PC-9 (cell line): ENCODE data around the gene TBC1D5. TPM values are rescaled to one million over a fixed set of nuclear protein-coding genes. Genes with fewer than 3 reads are reported as not detected.
A peak's percentile ranks its signal among the peaks of the same experiment; 100 is the strongest.

Experiments used
- BruUV-seq: library from RNA; stranded (reverse); fragments of 400-500 nt; replicated peaks from 2 replicates; lab custom pipeline; 2021; lab: Mats Ljungman, UMichigan
- CTCF ChIA-PET: fragments of 300-600 bp; sonication (Branson Sonifier 250); formaldehyde crosslinking; loops from one replicate; lab custom pipeline; 2022; ENCODE audit warnings: antibody characterized with exemption; lab: Charles Lee
- POLR2A ChIA-PET: fragments of 300-600 bp; sonication (Branson Sonifier 250); formaldehyde crosslinking; loops from one replicate; lab custom pipeline; 2022; ENCODE audit warnings: antibody characterized with exemption; ENCODE audit not compliant: unreplicated experiment; lab: Charles Lee
- DNase-seq, 2 experiments: peaks; one replicate each; pipeline versions ENCODE4 v3.0.0 to v3.0.0-alpha.2; 2015 to 2022; ENCODE audit warnings: mixed read lengths in 1 of 2
- H2AFZ ChIP-seq: fragments of 200-600 bp; sonication (generic); 2 replicates; pipeline ENCODE4 v1.8.1; 2017; ENCODE audit warnings: antibody characterized with exemption
- H3F3A ChIP-seq: fragments of 200-600 bp; sonication (generic); 2 replicates; pipeline ENCODE4 v1.8.1; 2017; ENCODE audit warnings: antibody characterized with exemption, mild to moderate bottlenecking, low read depth; ENCODE audit not compliant: insufficient read depth
- H3K27ac ChIP-seq: fragments of 200-600 bp; sonication (generic); 2 replicates; pipeline ENCODE4 v1.6.1; 2016; ENCODE audit warnings: mixed run types
- H3K27me3 ChIP-seq: fragments of 200-600 bp; sonication (generic); 2 replicates; pipeline ENCODE4 v1.6.1; 2016; ENCODE audit warnings: low read depth, mixed run types; ENCODE audit not compliant: insufficient read depth
- H3K36me3 ChIP-seq: fragments of 200-600 bp; sonication (generic); 2 replicates; pipeline ENCODE4 v1.6.1; 2016; ENCODE audit warnings: low read depth, mixed run types
- H3K4me1 ChIP-seq: fragments of 200-600 bp; sonication (generic); replicated peaks from 2 replicates; pipeline ENCODE4 v1.6.1; 2016; ENCODE audit warnings: mixed run types; ENCODE audit not compliant: insufficient read depth
- H3K4me2 ChIP-seq: fragments of 200-600 bp; sonication (generic); 2 replicates; pipeline ENCODE4 v1.6.1; 2017; ENCODE audit warnings: mixed run types
- H3K4me3 ChIP-seq: fragments of 200-600 bp; sonication (generic); 2 replicates; pipeline ENCODE4 v1.6.1; 2016; ENCODE audit warnings: mixed run types
- H3K79me2 ChIP-seq: fragments of 200-600 bp; sonication (generic); 2 replicates; pipeline ENCODE4 v1.6.1; 2017; ENCODE audit warnings: low read depth, mixed run types
- H3K9me2 ChIP-seq: fragments of 200-600 bp; sonication (generic); 2 replicates; pipeline ENCODE4 v1.8.1; 2017; ENCODE audit warnings: mild to moderate bottlenecking; ENCODE audit not compliant: insufficient read depth
- H3K9me3 ChIP-seq: fragments of 200-600 bp; sonication (generic); 2 replicates; pipeline ENCODE4 v1.8.1; 2016; ENCODE audit warnings: low read depth; ENCODE audit not compliant: insufficient read depth
- H4K20me1 ChIP-seq: fragments of 200-600 bp; sonication (generic); 2 replicates; pipeline ENCODE4 v1.8.1; 2017; ENCODE audit not compliant: insufficient read depth
- CTCF ChIP-seq: fragments of 200-600 bp; sonication (generic); conservative IDR thresholded peaks from 2 replicates; pipeline ENCODE4 v1.6.1; 2017; ENCODE audit warnings: mixed run types, antibody characterized with exemption, mild to moderate bottlenecking, moderate library complexity
- EZH2 ChIP-seq: fragments of 200-600 bp; sonication (generic); IDR thresholded peaks from 2 replicates; pipeline ENCODE4 v1.8.0; 2017; ENCODE audit warnings: antibody characterized with exemption, low read depth
- intact Hi-C: fragments of 100-400 bp; cut with micrococcal nuclease; formaldehyde crosslinking; loops from one replicate; pipeline ENCODE4 v1.10.0; 2022; ENCODE audit not compliant: unreplicated experiment
- total RNA-seq: library from RNA; stranded (reverse); gene quantifications from 2 replicates; pipeline ENCODE4 v1.2.3, GENCODE V29; 2021

TBC1D5 gene
- total RNA-seq, 1 experiment from 2014 or later: 54.0 TPM

GRCh38 chr3:17259685-17260084 is 482.7 kb downstream of the TBC1D5 start:
- H3K27ac ChIP-seq: no peak overlapping the region
- DNase-seq: no peak
- no peaks in the 10 kb centered on the region for H4K20me1 ChIP-seq
- intact Hi-C loops: loop anchor here (5.0 kb wide), 3 partner anchors 153 to 1038 kb away; no protein-coding TSS in a partner anchor
- no peaks in the 10 kb centered on the region for H3K27me3 ChIP-seq
- peaks cover 3% of the 10 kb centered on the region for H3F3A ChIP-seq
- CTCF ChIA-PET: no interaction called here
- TF ChIP-seq EZH2: no peak
- H2AFZ ChIP-seq: no peak overlapping the region
- H3K79me2 ChIP-seq: no peaks in the 10 kb centered on the region
- POLR2A ChIA-PET: no interaction called here
- no TSS peak for BruUV-seq
- H3K4me3 ChIP-seq: no peak overlapping the region
- no peak overlapping the region for H3K4me2 ChIP-seq
- H3K9me3 ChIP-seq: no peaks in the 10 kb centered on the region
- no peaks in the 10 kb centered on the region for H3K4me1 ChIP-seq
- no peaks in the 10 kb centered on the region for H3K9me2 ChIP-seq
- H3K36me3 ChIP-seq: no peaks in the 10 kb centered on the region

GRCh38 chr3:17258823-17259436 is 483.5 kb downstream of the TBC1D5 start:
- Histone ChIP-seq H3K79me2 (no peaks in the 10 kb centered on the region), H3K9me2 (no peaks in the 10 kb centered on the region), H3K9me3 (no peaks in the 10 kb centered on the region), H3K27ac (no peak overlapping the region), H2AFZ (no peak overlapping the region), H3F3A (peaks cover 3% of the 10 kb centered on the region), H3K4me3 (no peak overlapping the region), H4K20me1 (no peaks in the 10 kb centered on the region), H3K4me2 (no peak overlapping the region), H3K36me3 (no peaks in the 10 kb centered on the region), H3K27me3 (no peaks in the 10 kb centered on the region), H3K4me1 (no peaks in the 10 kb centered on the region)
- BruUV-seq: no TSS peak
- intact Hi-C loops: loop anchor here (1.0 to 5.0 kb wide), 4 partner anchors 153 to 1729 kb away; no protein-coding TSS in a partner anchor
- DNase-seq: no peak
- ChIA-PET CTCF (no interaction called here), POLR2A (no interaction called here)
- peak; percentile 88 for TF ChIP-seq CTCF
- TF ChIP-seq EZH2: no peak

- H3F3A ChIP-seq: peaks cover 3% of the 10 kb centered on the region
- TF ChIP-seq CTCF (no peak), EZH2 (no peak)
- H3K4me1 ChIP-seq: no peaks in the 10 kb centered on the region
- H3K36me3 ChIP-seq: no peaks in the 10 kb centered on the region
- no peak overlapping the region for H3K4me2 ChIP-seq
- H3K27me3 ChIP-seq: no peaks in the 10 kb centered on the region
- H2AFZ ChIP-seq: no peak overlapping the region
- H3K4me3 ChIP-seq: no peak overlapping the region
- DNase-seq: no peak
- BruUV-seq: no TSS peak
- no peaks in the 10 kb centered on the region for H4K20me1 ChIP-seq
- no peak overlapping the region for H3K27ac ChIP-seq
- H3K79me2 ChIP-seq: no peaks in the 10 kb centered on the region
- POLR2A ChIA-PET: no interaction called here
- CTCF ChIA-PET: no interaction called here
- intact Hi-C loops: loop anchor here (5.0 kb wide), 3 partner anchors 155 to 1040 kb away; no protein-coding TSS in a partner anchor
- H3K9me3 ChIP-seq: no peaks in the 10 kb centered on the region
- no peaks in the 10 kb centered on the region for H3K9me2 ChIP-seq
Observed at GRCh38 chr3:17257269-17257668, 485.2 kb downstream of the TBC1D5 start.
